A549 (cell line): ENCODE data around the gene KEAP1. TPM values are rescaled to one million over a fixed set of nuclear protein-coding genes. Genes with fewer than 3 reads are reported as not detected.

Experiments used
- ATAC-seq, 2 experiments: fragments of 200-7000 bp in 1 of 2; fragments of >200 bp in 1 of 2; cut with Nextera tagmentation in 1 of 2; cut with Tn5 transposase in 1 of 2; 3 replicates each; pipeline versions ENCODE4 v1.8.0 to v1.9.1; 2018 to 2020; ENCODE audit warnings: mild to moderate bottlenecking in 1 of 2, moderate library complexity in 1 of 2
- CTCF ChIA-PET: fragments of 300-600 bp; sonication (Branson Sonifier 250); formaldehyde crosslinking; extraction: SDS; loops from one replicate; lab custom pipeline; 2021; ENCODE audit warnings: antibody characterized with exemption, inconsistent platforms; lab: Yijun Ruan, JAX
- POLR2A ChIA-PET: fragments of 350-600 bp; formaldehyde crosslinking; extraction: SDS; loops from one replicate; lab custom pipeline; 2021; ENCODE audit warnings: antibody characterized with exemption, inconsistent platforms; lab: Yijun Ruan, JAX
- DNase-seq, 2 experiments: peaks; one replicate each; pipeline versions ENCODE4 v3.0.0 to v3.0.0-alpha.2; 2011 to 2016; ENCODE audit warnings: low read depth in 1 of 2, low spot score in 1 of 2
- FAIRE-seq: peaks from 2 replicates; lab custom pipeline; 2011; peaks lifted over from hg19 to GRCh38; lab: Jason Lieb, UNC
- H3K27ac ChIP-seq, 2 experiments: fragments of >200 bp; sonication (Bioruptor Twin); formaldehyde crosslinking; 3 replicates each; pipeline ENCODE4 v1.5.1; 2016 to 2017
- H3K4me1 ChIP-seq: fragments of >200 bp; sonication (Bioruptor Twin); formaldehyde crosslinking; 3 replicates; pipeline ENCODE4 v1.6.1; 2016
- H3K4me2 ChIP-seq: fragments of >200 bp; sonication (Bioruptor Twin); formaldehyde crosslinking; 3 replicates; pipeline ENCODE4 v1.6.1; 2016
- H3K4me3 ChIP-seq: fragments of >200 bp; sonication (Bioruptor Twin); formaldehyde crosslinking; 3 replicates; pipeline ENCODE4 v1.5.1; 2016
- H3K9me3 ChIP-seq: fragments of >200 bp; sonication (Bioruptor Twin); formaldehyde crosslinking; 3 replicates; pipeline ENCODE4 v1.6.1; 2016
- BCL3 ChIP-seq: fragments of >200 bp; sonication (Bioruptor Twin); formaldehyde crosslinking; IDR thresholded peaks from 3 replicates; pipeline ENCODE4 v1.6.1; 2016
- BHLHE40 ChIP-seq: IDR thresholded peaks from 2 replicates; pipeline ENCODE4 v1.6.1; 2012; ENCODE audit warnings: low read depth, low read length, inconsistent platforms
- E2F6 ChIP-seq: IDR thresholded peaks from 2 replicates; pipeline ENCODE4 v1.6.1; 2012; ENCODE audit warnings: low read depth, borderline replicate concordance
- EHF ChIP-seq: fragments of 250-450 bp; sonication (Bioruptor Pico); IDR thresholded peaks from 2 replicates; pipeline ENCODE4 v1.5.0; 2020; ENCODE audit warnings: mild to moderate bottlenecking
- ELK1 ChIP-seq: fragments of 150-350 bp; IDR thresholded peaks from 2 replicates; pipeline ENCODE4 v1.6.1; 2014; ENCODE audit warnings: low read depth, mild to moderate bottlenecking, low read length
- HDAC2 ChIP-seq: fragments of 200-600 bp; sonication (generic); IDR thresholded peaks from 2 replicates; pipeline ENCODE4 v1.6.1; 2016
- KDM5A ChIP-seq: fragments of 200-600 bp; sonication (generic); IDR thresholded peaks from 2 replicates; pipeline ENCODE4 v1.6.1; 2016; ENCODE audit warnings: antibody characterized with exemption, mild to moderate bottlenecking
- MAZ ChIP-seq: fragments of 150-350 bp; IDR thresholded peaks from 2 replicates; pipeline ENCODE4 v1.6.1; 2014; ENCODE audit warnings: antibody characterized with exemption, low read depth, low read length, borderline replicate concordance
- NPAS2 ChIP-seq: fragments of 250-450 bp; sonication (Bioruptor Pico); IDR thresholded peaks from 2 replicates; pipeline ENCODE4 v1.8.0; 2022; ENCODE audit warnings: mild to moderate bottlenecking, moderate library complexity, borderline replicate concordance
- PHF8 ChIP-seq: fragments of 200-600 bp; sonication (generic); IDR thresholded peaks from 2 replicates; pipeline ENCODE4 v1.6.1; 2016; ENCODE audit warnings: low read depth, mild to moderate bottlenecking, antibody characterized with exemption, moderate library complexity, borderline replicate concordance
- POLR2A ChIP-seq: IDR thresholded peaks from 2 replicates; pipeline ENCODE4 v1.6.1; 2012; ENCODE audit warnings: mild to moderate bottlenecking, low read length
- RCOR1 ChIP-seq: fragments of 150-350 bp; IDR thresholded peaks from 2 replicates; pipeline ENCODE4 v1.6.1; 2014; ENCODE audit warnings: antibody characterized with exemption, low read length, low read depth
- RFX5 ChIP-seq: fragments of 450-650 bp; IDR thresholded peaks from 2 replicates; pipeline ENCODE4 v1.7.1; 2014; ENCODE audit warnings: antibody characterized with exemption, mild to moderate bottlenecking, moderate library complexity
- SMC3 ChIP-seq: fragments of >200 bp; sonication (Bioruptor Twin); formaldehyde crosslinking; IDR thresholded peaks from 3 replicates; pipeline ENCODE4 v1.6.1; 2018; ENCODE audit warnings: inconsistent platforms
- SREBF2 ChIP-seq: fragments of 450-650 bp; IDR thresholded peaks from 2 replicates; pipeline ENCODE4 v1.6.1; 2014; ENCODE audit warnings: mild to moderate bottlenecking, moderate library complexity
- ZFP36 ChIP-seq: fragments of 450-650 bp; IDR thresholded peaks from 2 replicates; pipeline ENCODE4 v1.6.1; 2014; ENCODE audit warnings: borderline replicate concordance; ENCODE audit not compliant: partially characterized antibody
- ZSCAN20 ChIP-seq: fragments of 250-450 bp; sonication (Bioruptor Pico); IDR thresholded peaks from 2 replicates; pipeline ENCODE4 v1.8.0; 2022; ENCODE audit warnings: mild to moderate bottlenecking, moderate library complexity
- WGBS: methylation state at CpG from one replicate; pipeline ENCODE4 v1.1.6; 2017; ENCODE audit errors: missing lambda C conversion rate; 5-methylcytosine and 5-hydroxymethylcytosine counted together
- polyA plus RNA-seq, 4 experiments: library from polyadenylated mRNA; depleted of rRNA in 3 of 4; stranded (reverse); fragments of >200 nt; fragmentation: RNase III in 1 of 4; extraction: RNeasy Plus Mini Kit Qiagen cat#74134 plus additional on column Dnase treatment in 1 of 4; gene quantifications; 2 replicates in 3 of 4; 3 replicates in 1 of 4; pipeline ENCODE4 v1.2.3, GENCODE V29; 2011 to 2017
- small RNA-seq, 6 experiments: library from RNA; depleted of rRNA; stranded (forward); fragments of <200 nt; gene quantifications; one replicate each; pipeline ENCODE3, GENCODE V24; 2012

KEAP1 gene
- polyA plus RNA-seq, 2 of the 4 experiments (the other 2 are of a cell fraction) = 49.3 to 67.7 TPM

- DNase-seq = no peak
- no peak overlapping the region for H3K4me2 ChIP-seq
- no peak overlapping the region for H3K4me3 ChIP-seq
- CTCF ChIA-PET = interaction anchor here (0.9 kb wide), 1 partner anchor 179 kb away, joined by 3 read pairs; no protein-coding TSS in a partner anchor
- H3K4me1 ChIP-seq = no peaks in the 10 kb centered on the region
- no peak for ATAC-seq
- POLR2A ChIA-PET = no interaction called here
- no peaks in the 10 kb centered on the region for H3K9me3 ChIP-seq
- no peak for TF ChIP-seq NPAS2
- no peak for TF ChIP-seq PHF8
- TF ChIP-seq MAZ = no peak
- no peak for TF ChIP-seq HDAC2
- TF ChIP-seq E2F6 = no peak
- TF ChIP-seq BHLHE40 = no peak
- TF ChIP-seq SREBF2 = no peak
- no peak for TF ChIP-seq POLR2A
- TF ChIP-seq ELK1 = no peak
- no peak for TF ChIP-seq BCL3
- TF ChIP-seq ZFP36 = no peak
- no peak for TF ChIP-seq ZSCAN20 (CRISPR knock-in tag)
- TF ChIP-seq KDM5A = no peak
- TF ChIP-seq EHF (CRISPR knock-in tag) = no peak
- TF ChIP-seq RFX5 = no peak
- TF ChIP-seq SMC3 = no peak
- TF ChIP-seq RCOR1 = no peak
- no peak for FAIRE-seq
- 86% methylated on average over 5 of the region's 5 CpGs for WGBS
- no peak overlapping the region for H3K27ac ChIP-seq
Observed at GRCh38 chr19:10439588-10439987, 63.6 kb downstream of the KEAP1 start.

Small RNA genes within 50 kb of the gene (small RNA-seq; reads per million reads assigned to genes)
- gene MIR1238 (0 to 0.04 (median 0) reads per million in 6 experiments), gene RNU7-140P (0 to 0.35 (median 0) reads per million in 6 experiments)

Other genes starting within 250 kb of the KEAP1 start
- 1.4 and 3.5 TPM in 2 replicates for gene ICAM1, start 232.2 kb downstream of the KEAP1 start, polyA plus RNA-seq (2011; rRNA removed)
- 1.2 to 2.6 TPM (median 1.5 TPM) in 3 replicates for gene ICAM1, start 232.2 kb downstream of the KEAP1 start, polyA plus RNA-seq (2017; fragmentation: RNase III; extraction: RNeasy Plus Mini Kit Qiagen cat#74134 plus additional on column Dnase treatment)
- not detected in 2 replicates for gene ICAM4, start 216.4 kb downstream of the KEAP1 start, polyA plus RNA-seq (2011; rRNA removed)
- not detected in 3 replicates for gene ICAM4, start 216.4 kb downstream of the KEAP1 start, polyA plus RNA-seq (2017; fragmentation: RNase III; extraction: RNeasy Plus Mini Kit Qiagen cat#74134 plus additional on column Dnase treatment)
- 0.35 and 0.58 TPM in 2 replicates for gene ICAM5, start 213.4 kb downstream of the KEAP1 start, polyA plus RNA-seq (2011; rRNA removed)
- gene ICAM5, start 213.4 kb downstream of the KEAP1 start, polyA plus RNA-seq (2017; fragmentation: RNase III; extraction: RNeasy Plus Mini Kit Qiagen cat#74134 plus additional on column Dnase treatment) = 0.77 to 1.5 TPM (median 0.81 TPM) in 3 replicates
- 0.84 and 1.2 TPM in 2 replicates for gene ZGLP1, start 193.5 kb downstream of the KEAP1 start, polyA plus RNA-seq (2011; rRNA removed)
- 1.7 to 2.1 TPM (median 1.9 TPM) in 3 replicates for gene ZGLP1, start 193.5 kb downstream of the KEAP1 start, polyA plus RNA-seq (2017; fragmentation: RNase III; extraction: RNeasy Plus Mini Kit Qiagen cat#74134 plus additional on column Dnase treatment)
- gene FDX2, start 187.3 kb downstream of the KEAP1 start, polyA plus RNA-seq (2011; rRNA removed) = 9.9 and 13.1 TPM in 2 replicates
- gene FDX2, start 187.3 kb downstream of the KEAP1 start, polyA plus RNA-seq (2017; fragmentation: RNase III; extraction: RNeasy Plus Mini Kit Qiagen cat#74134 plus additional on column Dnase treatment) = 22.2 to 25.8 TPM (median 23.5 TPM) in 3 replicates
- 1.8 and 3.0 TPM in 2 replicates for gene RAVER1, start 169.8 kb downstream of the KEAP1 start, polyA plus RNA-seq (2011; rRNA removed)
- 20.4 to 22.1 TPM (median 21.4 TPM) in 3 replicates for gene RAVER1, start 169.8 kb downstream of the KEAP1 start, polyA plus RNA-seq (2017; fragmentation: RNase III; extraction: RNeasy Plus Mini Kit Qiagen cat#74134 plus additional on column Dnase treatment)
- 4.7 and 5.3 TPM in 2 replicates for gene ICAM3, start 163.7 kb downstream of the KEAP1 start, polyA plus RNA-seq (2011; rRNA removed)
- gene ICAM3, start 163.7 kb downstream of the KEAP1 start, polyA plus RNA-seq (2017; fragmentation: RNase III; extraction: RNeasy Plus Mini Kit Qiagen cat#74134 plus additional on column Dnase treatment) = 6.2 to 7.3 TPM (median 6.6 TPM) in 3 replicates
- gene TYK2, start 122.8 kb downstream of the KEAP1 start, polyA plus RNA-seq (2011; rRNA removed) = 17.0 and 41.4 TPM in 2 replicates
- 51.9 to 65.6 TPM (median 57.1 TPM) in 3 replicates for gene TYK2, start 122.8 kb downstream of the KEAP1 start, polyA plus RNA-seq (2017; fragmentation: RNase III; extraction: RNeasy Plus Mini Kit Qiagen cat#74134 plus additional on column Dnase treatment)
- 125 and 152 TPM in 2 replicates for gene CDC37, start 99.8 kb downstream of the KEAP1 start, polyA plus RNA-seq (2011; rRNA removed)
- gene CDC37, start 99.8 kb downstream of the KEAP1 start, polyA plus RNA-seq (2017; fragmentation: RNase III; extraction: RNeasy Plus Mini Kit Qiagen cat#74134 plus additional on column Dnase treatment) = 214 to 236 TPM (median 220 TPM) in 3 replicates
- 1.2 and 2.2 TPM in 2 replicates for gene PDE4A, start 82.8 kb downstream of the KEAP1 start, polyA plus RNA-seq (2011; rRNA removed)
- 3.7 to 3.9 TPM (median 3.9 TPM) in 3 replicates for gene PDE4A, start 82.8 kb downstream of the KEAP1 start, polyA plus RNA-seq (2017; fragmentation: RNase III; extraction: RNeasy Plus Mini Kit Qiagen cat#74134 plus additional on column Dnase treatment)
- gene S1PR5, start 14.1 kb upstream of the KEAP1 start, polyA plus RNA-seq (2011; rRNA removed) = 0.99 and 2.1 TPM in 2 replicates
- gene S1PR5, start 14.1 kb upstream of the KEAP1 start, polyA plus RNA-seq (2017; fragmentation: RNase III; extraction: RNeasy Plus Mini Kit Qiagen cat#74134 plus additional on column Dnase treatment) = 3.0 to 3.8 TPM (median 3.1 TPM) in 3 replicates
- gene ATG4D, start 40.5 kb upstream of the KEAP1 start, polyA plus RNA-seq (2011; rRNA removed) = 6.9 and 7.3 TPM in 2 replicates
- 10.4 to 12.4 TPM (median 10.7 TPM) in 3 replicates for gene ATG4D, start 40.5 kb upstream of the KEAP1 start, polyA plus RNA-seq (2017; fragmentation: RNase III; extraction: RNeasy Plus Mini Kit Qiagen cat#74134 plus additional on column Dnase treatment)
- gene KRI1, start 62.7 kb upstream of the KEAP1 start, polyA plus RNA-seq (2011; rRNA removed) = 10.6 and 21.6 TPM in 2 replicates
- 23.2 to 25.6 TPM (median 25.2 TPM) in 3 replicates for gene KRI1, start 62.7 kb upstream of the KEAP1 start, polyA plus RNA-seq (2017; fragmentation: RNase III; extraction: RNeasy Plus Mini Kit Qiagen cat#74134 plus additional on column Dnase treatment)
- 2.6 and 3.1 TPM in 2 replicates for gene CDKN2D, start 65.6 kb upstream of the KEAP1 start, polyA plus RNA-seq (2011; rRNA removed)
- 3.9 to 4.3 TPM (median 4.1 TPM) in 3 replicates for gene CDKN2D, start 65.6 kb upstream of the KEAP1 start, polyA plus RNA-seq (2017; fragmentation: RNase III; extraction: RNeasy Plus Mini Kit Qiagen cat#74134 plus additional on column Dnase treatment)
- 13.0 and 17.4 TPM in 2 replicates for gene AP1M2, start 84.0 kb upstream of the KEAP1 start, polyA plus RNA-seq (2011; rRNA removed)
- gene AP1M2, start 84.0 kb upstream of the KEAP1 start, polyA plus RNA-seq (2017; fragmentation: RNase III; extraction: RNeasy Plus Mini Kit Qiagen cat#74134 plus additional on column Dnase treatment) = 44.8 to 53.1 TPM (median 45.0 TPM) in 3 replicates
- gene SLC44A2, start 122.2 kb upstream of the KEAP1 start, polyA plus RNA-seq (2011; rRNA removed) = 8.3 and 10.3 TPM in 2 replicates
- 6.7 to 10.1 TPM (median 8.3 TPM) in 3 replicates for gene SLC44A2, start 122.2 kb upstream of the KEAP1 start, polyA plus RNA-seq (2017; fragmentation: RNase III; extraction: RNeasy Plus Mini Kit Qiagen cat#74134 plus additional on column Dnase treatment)
- gene ILF3, start 151.0 kb upstream of the KEAP1 start, polyA plus RNA-seq (2011; rRNA removed) = 174 and 197 TPM in 2 replicates
- 137 to 151 TPM (median 142 TPM) in 3 replicates for gene ILF3, start 151.0 kb upstream of the KEAP1 start, polyA plus RNA-seq (2017; fragmentation: RNase III; extraction: RNeasy Plus Mini Kit Qiagen cat#74134 plus additional on column Dnase treatment)
- 23.6 and 24.3 TPM in 2 replicates for gene QTRT1, start 198.1 kb upstream of the KEAP1 start, polyA plus RNA-seq (2011; rRNA removed)
- gene QTRT1, start 198.1 kb upstream of the KEAP1 start, polyA plus RNA-seq (2017; fragmentation: RNase III; extraction: RNeasy Plus Mini Kit Qiagen cat#74134 plus additional on column Dnase treatment) = 42.2 to 47.6 TPM (median 42.5 TPM) in 3 replicates
- 32.9 and 52.4 TPM in 2 replicates for gene DNM2, start 214.7 kb upstream of the KEAP1 start, polyA plus RNA-seq (2011; rRNA removed)
- 55.8 to 58.5 TPM (median 57.3 TPM) in 3 replicates for gene DNM2, start 214.7 kb upstream of the KEAP1 start, polyA plus RNA-seq (2017; fragmentation: RNase III; extraction: RNeasy Plus Mini Kit Qiagen cat#74134 plus additional on column Dnase treatment)